ENCODE data around the gene ABLIM3. TPM values are rescaled to one million over a fixed set of nuclear protein-coding genes. Genes with fewer than 3 reads are reported as not detected.

The ABLIM3 gene
- total RNA-seq, 1 experiment from 2014 or later, result 12.9 TPM

DNA sequence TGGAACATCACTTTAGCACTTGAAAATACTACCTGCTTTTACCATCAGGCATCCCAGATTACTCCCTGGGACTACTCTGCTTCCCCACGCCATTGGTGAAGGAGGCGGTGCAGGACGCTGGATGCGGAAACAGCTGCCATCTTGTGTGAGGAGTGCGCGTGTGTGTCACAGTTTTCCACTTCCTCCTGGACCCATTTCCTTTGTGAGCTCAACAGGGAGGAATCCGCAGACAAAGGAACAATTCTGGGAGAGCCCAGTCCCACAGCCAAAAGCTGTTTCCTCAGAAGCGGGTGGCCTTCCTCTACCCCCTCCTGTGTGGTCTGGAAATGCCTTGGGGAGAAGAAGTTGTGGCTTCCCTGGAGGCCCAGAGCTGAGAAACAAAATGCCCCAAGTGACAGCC lies 147.1 kb downstream of the ABLIM3 start:
- TF ChIP-seq SIN3A (IDR thresholded peaks at IDR 0.05; ENCODE audit: borderline replicate concordance, insufficient read depth, low read depth, low read length) (no peak), POLR2AphosphoS5 (IDR thresholded peaks at IDR 0.05; ENCODE audit: low read depth, low read length) (no peak), TCF7L2 (IDR thresholded peaks at IDR 0.05; ENCODE audit: low read depth, low read length) (no peak), CTCF (IDR thresholded peaks at IDR 0.05) (no peak)
- TF ChIP-seq, protein P1, sequence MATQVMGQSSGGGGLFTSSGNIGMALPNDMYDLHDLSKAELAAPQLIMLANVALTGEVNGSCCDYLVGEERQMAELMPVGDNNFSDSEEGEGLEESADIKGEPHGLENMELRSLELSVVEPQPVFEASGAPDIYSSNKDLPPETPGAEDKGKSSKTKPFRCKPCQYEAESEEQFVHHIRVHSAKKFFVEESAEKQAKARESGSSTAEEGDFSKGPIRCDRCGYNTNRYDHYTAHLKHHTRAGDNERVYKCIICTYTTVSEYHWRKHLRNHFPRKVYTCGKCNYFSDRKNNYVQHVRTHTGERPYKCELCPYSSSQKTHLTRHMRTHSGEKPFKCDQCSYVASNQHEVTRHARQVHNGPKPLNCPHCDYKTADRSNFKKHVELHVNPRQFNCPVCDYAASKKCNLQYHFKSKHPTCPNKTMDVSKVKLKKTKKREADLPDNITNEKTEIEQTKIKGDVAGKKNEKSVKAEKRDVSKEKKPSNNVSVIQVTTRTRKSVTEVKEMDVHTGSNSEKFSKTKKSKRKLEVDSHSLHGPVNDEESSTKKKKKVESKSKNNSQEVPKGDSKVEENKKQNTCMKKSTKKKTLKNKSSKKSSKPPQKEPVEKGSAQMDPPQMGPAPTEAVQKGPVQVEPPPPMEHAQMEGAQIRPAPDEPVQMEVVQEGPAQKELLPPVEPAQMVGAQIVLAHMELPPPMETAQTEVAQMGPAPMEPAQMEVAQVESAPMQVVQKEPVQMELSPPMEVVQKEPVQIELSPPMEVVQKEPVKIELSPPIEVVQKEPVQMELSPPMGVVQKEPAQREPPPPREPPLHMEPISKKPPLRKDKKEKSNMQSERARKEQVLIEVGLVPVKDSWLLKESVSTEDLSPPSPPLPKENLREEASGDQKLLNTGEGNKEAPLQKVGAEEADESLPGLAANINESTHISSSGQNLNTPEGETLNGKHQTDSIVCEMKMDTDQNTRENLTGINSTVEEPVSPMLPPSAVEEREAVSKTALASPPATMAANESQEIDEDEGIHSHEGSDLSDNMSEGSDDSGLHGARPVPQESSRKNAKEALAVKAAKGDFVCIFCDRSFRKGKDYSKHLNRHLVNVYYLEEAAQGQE (IDR thresholded peaks at IDR 0.05; ENCODE audit: insufficient read depth in 1 of 2, low read depth in 2 of 2, low read length in 1 of 2), result no peak
- CTCF ChIA-PET, result no interaction called here
- H3K27me3 ChIP-seq (ENCODE audit: control insufficient read depth, insufficient read depth, low read length), result no peaks in the 10 kb centered on the region
- H3K9me3 ChIP-seq (ENCODE audit: control insufficient read depth, insufficient read depth, low read depth, low read length), result no peaks in the 10 kb centered on the region
- H3K4me1 ChIP-seq (ENCODE audit: control insufficient read depth, insufficient read depth, low read length), result no peaks in the 10 kb centered on the region
- ATAC-seq, result no peak
- no peak overlapping the region for H3K27ac ChIP-seq (ENCODE audit: low read length)
- DNase-seq (ENCODE audit: low read depth, low spot score), result no peak
- intact Hi-C loops (cut with micrococcal nuclease; ENCODE audit: unreplicated experiment) (no loop called here), in situ Hi-C loops (cut with HindIII; ENCODE audit: low pct_unique_long_range_greater_than_20kb, low sequenced_read_pairs) (no loop called here)
- no TSS peak for BruUV-seq (replicated peaks)
- no peak overlapping the region for H3K4me3 ChIP-seq (ENCODE audit: low read depth in 2 of 2, low read length in 2 of 2)
- H3K36me3 ChIP-seq (ENCODE audit: control insufficient read depth, insufficient read depth, low read length), result no peaks in the 10 kb centered on the region
- POLR2A ChIA-PET, result no interaction called here

DNA sequence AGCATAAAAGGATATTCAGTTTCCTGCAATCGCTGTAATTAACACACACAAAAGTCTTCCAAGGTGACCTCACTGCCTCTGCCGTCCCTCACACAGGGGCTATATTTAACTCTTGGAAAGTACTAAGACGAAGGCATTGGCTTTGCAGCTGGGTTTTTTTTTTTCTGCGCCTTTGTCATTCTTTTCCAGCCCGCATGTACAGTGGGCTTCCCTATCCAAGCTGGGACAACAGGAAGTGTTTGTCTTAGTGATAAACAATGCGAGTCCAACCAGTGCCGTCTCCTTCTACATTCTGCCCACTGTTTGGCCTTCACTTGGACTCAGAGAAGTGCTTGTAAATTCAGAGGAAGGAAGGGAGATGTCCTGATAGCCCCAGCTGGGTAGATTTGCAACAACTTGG lies 148.0 kb downstream of the ABLIM3 start:
- intact Hi-C loops (cut with micrococcal nuclease; ENCODE audit: unreplicated experiment), result no loop called here
- ChIA-PET CTCF (no interaction called here), POLR2A (no interaction called here)
- TF ChIP-seq CTCF (IDR thresholded peaks at IDR 0.05) (no peak), SIN3A (IDR thresholded peaks at IDR 0.05; ENCODE audit: borderline replicate concordance, insufficient read depth, low read depth, low read length) (no peak)
- TF ChIP-seq, protein P1 (IDR thresholded peaks at IDR 0.05; ENCODE audit: insufficient read depth in 1 of 2, low read depth in 2 of 2, low read length in 1 of 2), result no peak
- ATAC-seq, result no peak
- H3K27me3 ChIP-seq (ENCODE audit: control insufficient read depth, insufficient read depth, low read length), result no peaks in the 10 kb centered on the region
- no peak overlapping the region for H3K4me3 ChIP-seq (ENCODE audit: low read depth in 2 of 2, low read length in 2 of 2)
- H3K27ac ChIP-seq (ENCODE audit: low read length), result no peak overlapping the region
- no peaks in the 10 kb centered on the region for H3K4me1 ChIP-seq (ENCODE audit: control insufficient read depth, insufficient read depth, low read length)
- in situ Hi-C loops (cut with HindIII; ENCODE audit: low pct_unique_long_range_greater_than_20kb, low sequenced_read_pairs), result no loop called here
- no peak for DNase-seq (ENCODE audit: low read depth, low spot score)
- no peaks in the 10 kb centered on the region for H3K9me3 ChIP-seq (ENCODE audit: control insufficient read depth, insufficient read depth, low read depth, low read length)
- H3K36me3 ChIP-seq (ENCODE audit: control insufficient read depth, insufficient read depth, low read length), result no peaks in the 10 kb centered on the region
- no TSS peak for BruUV-seq (replicated peaks)

Measured in Panc1 (cell line).